Right atrium auricular region (tissue), 2 donors: Measurements from ENCODE around the gene AICDA. TPM values are rescaled to one million over a fixed set of nuclear protein-coding genes. Genes with fewer than 3 reads are reported as not detected.
"Not testable (repeated sequence)": the region's sequence is repeated elsewhere in the genome, so short reads cannot be mapped to it uniquely, and the experiment has no call there.

Source experiments
- DNase-seq: peaks from one replicate; pipeline ENCODE4 v3.0.0-alpha.2; 2019; ENCODE audit warnings: low spot score
- H3K27ac ChIP-seq, 2 donors: fragments of 200-600 bp; sonication (generic); 1 replicate in 1 of 2; 2 replicates in 1 of 2; pipeline ENCODE4 v1.5.1; 2016 to 2019
- H3K27me3 ChIP-seq, 2 donors: fragments of 200-600 bp; sonication (generic); one replicate each; pipeline versions ENCODE4 v1.5.1 to v1.6.0; 2017 to 2019
- H3K36me3 ChIP-seq: fragments of 200-600 bp; sonication (generic); one replicate; pipeline ENCODE4 v1.5.1; 2016
- H3K4me1 ChIP-seq, 2 donors: fragments of 200-600 bp; sonication (generic); one replicate each; pipeline versions ENCODE4 v1.5.1 to v1.6.0; 2017 to 2019
- H3K4me3 ChIP-seq, 2 donors: fragments of 200-600 bp; sonication (generic); 1 replicate in 1 of 2; 2 replicates in 1 of 2; pipeline ENCODE4 v1.5.1; 2017 to 2019; ENCODE audit warnings: mild to moderate bottlenecking in 1 of 2, moderate library complexity in 1 of 2
- H3K9me3 ChIP-seq, 2 donors: fragments of 200-600 bp; sonication (generic); one replicate each; pipeline ENCODE4 v1.5.1; 2019
- CTCF ChIP-seq, 2 donors: fragments of 200-600 bp; sonication (generic); IDR thresholded peaks; one replicate each; pipeline ENCODE4 v1.5.1; 2019; ENCODE audit warnings: antibody characterized with exemption in 2 of 2
- total RNA-seq, 2 donors: library from RNA; depleted of rRNA; stranded (reverse); fragments of >200 nt; gene quantifications; one replicate each; pipeline ENCODE4 v1.1.0, GENCODE V29; 2016

Gene AICDA
- total RNA-seq, 2 donors from 2014 or later = 0.12 TPM; not detected in 1

GRCh38 chr12:8572507-8572906 is 40.2 kb downstream of the AICDA start:
- no peaks in the 10 kb centered on the region for H3K4me1 ChIP-seq
- no peaks in the 10 kb centered on the region for H3K27me3 ChIP-seq
- no peak overlapping the region for H3K4me3 ChIP-seq
- no peaks in the 10 kb centered on the region for H3K36me3 ChIP-seq
- H3K9me3 ChIP-seq = no peaks in the 10 kb centered on the region
- TF ChIP-seq CTCF (IDR thresholded peaks at IDR 0.05) = no peak
- DNase-seq = no peak
- H3K27ac ChIP-seq = no peak overlapping the region

- H3K36me3 ChIP-seq = no peaks in the 10 kb centered on the region
- no peaks in the 10 kb centered on the region for H3K27me3 ChIP-seq
- no peak for TF ChIP-seq CTCF (IDR thresholded peaks at IDR 0.05)
- H3K27ac ChIP-seq = no peak overlapping the region
- no peak for DNase-seq
- peaks cover 0 to 13% of the 10 kb centered on the region in 2 donors for H3K9me3 ChIP-seq
- H3K4me3 ChIP-seq = no peak overlapping the region
- no peaks in the 10 kb centered on the region for H3K4me1 ChIP-seq
Measured at GRCh38 chr12:8566525-8566924, 46.1 kb downstream of the AICDA start.

- H3K9me3 ChIP-seq = peaks cover 0 to 13% of the 10 kb centered on the region in 2 donors
- not testable (repeated sequence) for H3K4me3 ChIP-seq, H3K36me3 ChIP-seq, H3K27ac ChIP-seq, H3K4me1 ChIP-seq, H3K27me3 ChIP-seq, DNase-seq
Measured at GRCh38 chr12:8566052-8566451, 46.6 kb downstream of the AICDA start.

- DNase-seq = no peak
- Histone ChIP-seq H3K36me3 (no peaks in the 10 kb centered on the region), H3K27ac (no peak overlapping the region), H3K27me3 (no peaks in the 10 kb centered on the region), H3K4me1 (no peaks in the 10 kb centered on the region), H3K4me3 (no peak overlapping the region), H3K9me3 (peaks cover 0 to 13% of the 10 kb centered on the region in 2 donors)
- no peak for TF ChIP-seq CTCF (IDR thresholded peaks at IDR 0.05)
Measured at GRCh38 chr12:8564656-8565055, 48.0 kb downstream of the AICDA start.

- no peak for TF ChIP-seq CTCF (IDR thresholded peaks at IDR 0.05)
- peaks cover 0 to 13% of the 10 kb centered on the region in 2 donors for H3K9me3 ChIP-seq
- H3K36me3 ChIP-seq = no peaks in the 10 kb centered on the region
- DNase-seq = no peak
- no peak overlapping the region for H3K4me3 ChIP-seq
- no peaks in the 10 kb centered on the region for H3K27me3 ChIP-seq
- no peak overlapping the region for H3K27ac ChIP-seq
- H3K4me1 ChIP-seq = no peaks in the 10 kb centered on the region
Measured at GRCh38 chr12:8563356-8563755, 49.3 kb downstream of the AICDA start.

- DNase-seq = no peak
- H3K27ac ChIP-seq = no peak overlapping the region
- TF ChIP-seq CTCF (IDR thresholded peaks at IDR 0.05) = no peak
- H3K36me3 ChIP-seq = no peaks in the 10 kb centered on the region
- peaks cover 0 to 13% of the 10 kb centered on the region in 2 donors for H3K9me3 ChIP-seq
- no peak overlapping the region for H3K4me3 ChIP-seq
- H3K4me1 ChIP-seq = no peaks in the 10 kb centered on the region
- no peaks in the 10 kb centered on the region for H3K27me3 ChIP-seq
Measured at GRCh38 chr12:8562310-8562709, 50.3 kb downstream of the AICDA start.
